KMS-11 (cell line): ENCODE measurements around the gene ABCG4.

Experiments
- H2AFZ ChIP-seq: fragments of 200-600 bp; sonication (generic); 2 replicates; pipeline ENCODE4 v1.6.1; 2016; ENCODE audit warnings: antibody characterized with exemption, mixed run types, low read depth
- H3K27ac ChIP-seq: fragments of 200-600 bp; sonication (generic); 2 replicates; pipeline ENCODE4 v1.6.1; 2016; ENCODE audit warnings: mild to moderate bottlenecking, mixed run types
- H3K27me3 ChIP-seq: fragments of 200-600 bp; sonication (generic); 2 replicates; pipeline ENCODE4 v1.6.1; 2017; ENCODE audit warnings: mild to moderate bottlenecking, low read depth, mixed run types, moderate library complexity; ENCODE audit not compliant: insufficient read depth
- H3K36me3 ChIP-seq: fragments of 200-600 bp; sonication (generic); 2 replicates; pipeline ENCODE4 v1.6.1; 2017; ENCODE audit warnings: mild to moderate bottlenecking, mixed run types; ENCODE audit not compliant: insufficient read depth
- H3K4me1 ChIP-seq: fragments of 200-600 bp; sonication (generic); 2 replicates; pipeline ENCODE4 v1.6.1; 2016; ENCODE audit warnings: mild to moderate bottlenecking, low read depth, mixed run types; ENCODE audit not compliant: poor library complexity, severe bottlenecking
- H3K4me2 ChIP-seq: fragments of 200-600 bp; sonication (generic); 2 replicates; pipeline ENCODE4 v1.7.0; 2016; ENCODE audit warnings: mild to moderate bottlenecking, mixed run types
- H3K4me3 ChIP-seq: fragments of 200-600 bp; sonication (generic); IDR thresholded peaks from 2 replicates; pipeline ENCODE4 v1.6.1; 2017; ENCODE audit warnings: low read depth, low read length, mixed read lengths; ENCODE audit not compliant: insufficient read depth
- H3K79me2 ChIP-seq: fragments of 200-600 bp; sonication (generic); 2 replicates; pipeline ENCODE4 v1.6.1; 2016; ENCODE audit warnings: low read depth, mixed run types; ENCODE audit not compliant: insufficient read depth
- H3K9ac ChIP-seq: fragments of 200-600 bp; sonication (generic); 2 replicates; pipeline ENCODE4 v1.6.1; 2016; ENCODE audit warnings: mild to moderate bottlenecking, mixed run types
- H4K20me1 ChIP-seq: fragments of 200-600 bp; sonication (generic); 2 replicates; pipeline ENCODE4 v1.6.1; 2016; ENCODE audit warnings: mild to moderate bottlenecking, mixed run types; ENCODE audit not compliant: insufficient read depth
- CTCF ChIP-seq: fragments of 200-600 bp; sonication (generic); conservative IDR thresholded peaks from 2 replicates; pipeline ENCODE4 v1.6.1; 2017; ENCODE audit warnings: low read depth, mild to moderate bottlenecking, antibody characterized with exemption, low read length, moderate library complexity, mixed read lengths

The ABCG4 gene

DNA sequence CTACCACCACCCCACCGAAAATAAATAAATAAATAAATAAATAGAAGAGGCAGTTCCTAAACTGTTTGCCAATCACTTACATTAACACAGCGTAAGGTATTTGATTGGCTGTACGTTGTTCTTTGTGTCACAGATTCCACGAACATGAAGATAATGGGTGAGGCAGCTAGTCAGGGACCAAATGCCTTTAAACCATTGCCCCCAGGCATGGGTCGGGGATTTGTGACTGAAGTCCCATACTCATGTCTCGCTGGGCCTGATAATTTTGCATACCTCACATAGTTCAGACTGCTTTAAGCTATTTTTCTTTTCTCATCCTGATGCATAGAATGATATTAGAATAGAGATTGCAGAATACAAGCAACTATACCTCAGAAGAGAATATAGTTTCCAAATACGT is 53.7 kb downstream of the ABCG4 start:
- no peak overlapping the region for H3K27ac ChIP-seq
- no peak for TF ChIP-seq CTCF
- no peak overlapping the region for H3K9ac ChIP-seq
- no peak overlapping the region for H2AFZ ChIP-seq
- H4K20me1 ChIP-seq = no peaks in the 10 kb centered on the region
- peaks cover 9% of the 10 kb centered on the region for H3K4me1 ChIP-seq
- H3K4me3 ChIP-seq = no peak overlapping the region
- H3K36me3 ChIP-seq = no peaks in the 10 kb centered on the region
- no peak overlapping the region for H3K4me2 ChIP-seq
- peaks cover 7% of the 10 kb centered on the region; the same call in 1 of the 2 replicates for H3K79me2 ChIP-seq
- H3K27me3 ChIP-seq = no peaks in the 10 kb centered on the region

GRCh38 chr11:119204066-119204465 is 55.2 kb downstream of the ABCG4 start:
- peaks cover 17% of the 10 kb centered on the region; the same call in 1 of the 2 replicates for H3K79me2 ChIP-seq
- H3K27me3 ChIP-seq = no peaks in the 10 kb centered on the region
- H3K27ac ChIP-seq = no peak overlapping the region
- no peak overlapping the region for H3K9ac ChIP-seq
- H3K4me3 ChIP-seq = no peak overlapping the region
- TF ChIP-seq CTCF = no peak
- H3K36me3 ChIP-seq = no peaks in the 10 kb centered on the region
- H3K4me1 ChIP-seq = peaks cover 13% of the 10 kb centered on the region
- H3K4me2 ChIP-seq = no peak overlapping the region
- H2AFZ ChIP-seq = no peak overlapping the region
- H4K20me1 ChIP-seq = no peaks in the 10 kb centered on the region

DNA sequence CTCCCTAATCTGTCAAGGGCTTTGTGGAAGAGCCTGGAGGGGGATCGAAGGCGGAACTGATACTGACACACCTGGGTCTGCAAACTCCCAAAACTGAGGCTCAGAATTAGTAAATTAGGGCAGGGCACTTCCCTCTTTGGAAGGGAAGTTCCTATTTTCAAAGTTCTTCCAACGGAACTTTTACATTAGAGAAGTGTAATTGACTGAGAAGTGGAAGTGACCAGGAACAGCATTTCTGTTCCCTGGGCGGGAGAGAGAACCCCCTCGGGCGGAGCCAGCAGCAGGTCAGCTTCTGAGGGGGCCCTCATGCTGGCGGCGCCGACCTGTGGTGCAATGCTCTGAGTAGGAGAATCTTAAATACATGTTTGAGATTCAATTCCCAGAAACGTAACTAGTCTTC is 56.2 kb downstream of the ABCG4 start:
- Histone ChIP-seq H3K27ac (no peak overlapping the region), H3K36me3 (no peaks in the 10 kb centered on the region), H3K4me3 (no peak overlapping the region), H3K9ac (no peak overlapping the region), H4K20me1 (no peaks in the 10 kb centered on the region), H2AFZ (peak overlapping the region; percentile 94), H3K27me3 (no peaks in the 10 kb centered on the region), H3K79me2 (peaks cover 25% of the 10 kb centered on the region; the same call in 1 of the 2 replicates), H3K4me2 (peak overlapping the region; percentile 57), H3K4me1 (peaks cover 13% of the 10 kb centered on the region)
- no peak for TF ChIP-seq CTCF

DNA sequence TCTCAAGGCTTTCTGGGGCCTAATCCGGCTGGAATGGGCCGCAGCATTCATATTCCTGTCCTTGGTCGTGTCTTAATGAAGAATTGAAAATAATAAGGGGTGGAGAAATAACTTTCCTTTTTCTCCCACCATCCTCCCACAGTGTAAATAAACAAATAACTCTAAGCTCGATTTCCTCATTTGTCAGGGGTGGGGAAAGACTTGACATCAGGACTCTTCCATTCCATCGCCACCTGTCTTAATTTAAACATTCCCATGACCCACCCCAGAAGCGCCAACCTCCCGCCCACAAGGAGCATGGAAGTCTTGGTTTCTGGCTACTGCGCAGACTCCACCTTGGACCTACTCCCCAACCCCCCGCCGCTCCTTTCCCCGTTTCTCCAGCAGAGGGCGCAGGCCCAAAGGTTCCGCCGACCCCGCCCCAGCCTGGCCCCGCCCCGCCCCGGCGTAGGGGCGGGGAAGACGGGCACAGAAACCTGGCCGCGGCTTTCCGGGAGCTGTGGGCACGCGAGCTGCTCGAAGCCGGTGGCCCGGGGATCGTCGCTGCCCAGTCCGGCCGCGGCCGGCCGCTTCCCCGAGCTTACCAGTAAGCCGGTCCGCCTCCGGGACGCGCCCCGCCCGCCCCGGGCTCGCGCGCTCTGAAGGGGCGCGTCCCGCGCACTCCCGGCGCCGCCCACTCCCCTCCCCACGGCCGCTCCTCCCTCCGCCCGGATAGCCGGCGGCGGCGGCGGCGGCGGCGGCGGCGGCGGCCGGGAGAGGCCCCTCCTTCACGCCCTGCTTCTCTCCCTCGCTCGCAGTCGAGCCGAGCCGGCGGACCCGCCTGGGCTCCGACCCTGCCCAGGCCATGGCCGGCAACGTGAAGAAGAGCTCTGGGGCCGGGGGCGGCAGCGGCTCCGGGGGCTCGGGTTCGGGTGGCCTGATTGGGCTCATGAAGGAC is 57.0 kb downstream of the ABCG4 start, which contains the start of gene CBL:
TSS of gene CBL (plus strand) at position 766 of the 937 bp plus-strand sequence. CDS start at position 845, 79 bp downstream.
- H3K27me3 ChIP-seq = no peaks in the 10 kb centered on the region
- peak within 1 kb of the TSS; percentile 60 for H3K4me2 ChIP-seq
- peak within 1 kb of the TSS; percentile 47; the same call in 1 of the 2 replicates for H3K9ac ChIP-seq
- H3K27ac ChIP-seq = peak within 1 kb of the TSS; percentile 40; the same call in 1 of the 2 replicates
- peaks cover 27% of the 10 kb centered on the region; the same call in 1 of the 2 replicates for H3K79me2 ChIP-seq
- H4K20me1 ChIP-seq = no peaks in the 10 kb centered on the region
- no peak within 1 kb of the TSS for H3K4me3 ChIP-seq
- H3K36me3 ChIP-seq = no peaks in the 10 kb centered on the region
- peak; percentile 67 for TF ChIP-seq CTCF
- H2AFZ ChIP-seq = peak within 1 kb of the TSS; percentile 94
- peaks cover 13% of the 10 kb centered on the region for H3K4me1 ChIP-seq
